GM23338 (cell line): ENCODE measurements around the gene UNC93B1. TPM values are rescaled to one million over a fixed set of nuclear protein-coding genes. Genes with fewer than 3 reads are reported as not detected.

ENCODE experiments used
- ATAC-seq: fragments of 200-7000 bp; cut with Tn5 transposase; 3 replicates; pipeline ENCODE4 v1.9.1; 2020
- DNase-seq: peaks from one replicate; pipeline ENCODE4 v3.0.0-alpha.2; 2015; ENCODE audit warnings: low spot score
- H2AFZ ChIP-seq: fragments of 200-600 bp; sonication (generic); 2 replicates; pipeline ENCODE4 v1.8.0; 2016; ENCODE audit warnings: antibody characterized with exemption, mild to moderate bottlenecking, moderate library complexity
- H3F3A ChIP-seq: fragments of 200-600 bp; sonication (generic); replicated peaks from 2 replicates; pipeline ENCODE4 v1.8.0; 2017; ENCODE audit warnings: antibody characterized with exemption, mixed run types, low read depth
- H3K27ac ChIP-seq: fragments of 200-600 bp; sonication (generic); 2 replicates; pipeline ENCODE4 v1.6.1; 2016; ENCODE audit warnings: low read depth
- H3K27me3 ChIP-seq: fragments of 200-600 bp; sonication (generic); 2 replicates; pipeline ENCODE4 v1.8.0; 2016; ENCODE audit warnings: mild to moderate bottlenecking, mixed run types, moderate library complexity; ENCODE audit not compliant: insufficient read depth
- H3K36me3 ChIP-seq: fragments of 200-600 bp; sonication (generic); 2 replicates; pipeline ENCODE4 v1.8.0; 2016; ENCODE audit warnings: mild to moderate bottlenecking; ENCODE audit not compliant: insufficient read depth
- H3K4me1 ChIP-seq: fragments of 200-600 bp; sonication (generic); 2 replicates; pipeline ENCODE4 v1.8.0; 2016; ENCODE audit warnings: mild to moderate bottlenecking, moderate library complexity; ENCODE audit not compliant: insufficient read depth
- H3K4me2 ChIP-seq: fragments of 200-600 bp; sonication (generic); 2 replicates; pipeline ENCODE4 v1.7.1; 2017; ENCODE audit warnings: mixed run types
- H3K4me3 ChIP-seq: fragments of 200-600 bp; sonication (generic); 2 replicates; pipeline ENCODE4 v1.6.1; 2016; ENCODE audit warnings: mixed run types
- H3K79me2 ChIP-seq: fragments of 200-600 bp; sonication (generic); replicated peaks from 2 replicates; pipeline ENCODE4 v1.8.0; 2017; ENCODE audit warnings: mild to moderate bottlenecking; ENCODE audit not compliant: insufficient read depth
- H3K9me2 ChIP-seq: fragments of 200-600 bp; sonication (generic); 2 replicates; pipeline ENCODE4 v1.8.0; 2017; ENCODE audit not compliant: insufficient read depth
- H4K20me1 ChIP-seq: fragments of 200-600 bp; sonication (generic); replicated peaks from 2 replicates; pipeline ENCODE4 v1.8.0; 2017; ENCODE audit warnings: mild to moderate bottlenecking; ENCODE audit not compliant: insufficient read depth
- H3K27ac Mint-ChIP-seq: 2 replicates; pipeline ENCODE4 v1.8.0; 2020; ENCODE audit warnings: inconsistent platforms, mild to moderate bottlenecking, moderate library complexity, mixed read lengths
- H3K27me3 Mint-ChIP-seq: 3 replicates; pipeline ENCODE4 v1.8.0; 2022; ENCODE audit warnings: low read depth, mild to moderate bottlenecking, moderate library complexity, mixed read lengths, inconsistent platforms; ENCODE audit not compliant: insufficient read depth, poor library complexity
- H3K36me3 Mint-ChIP-seq: 3 replicates; pipeline ENCODE4 v1.8.0; 2021; ENCODE audit warnings: low read depth, mild to moderate bottlenecking, inconsistent platforms, moderate library complexity, mixed read lengths
- H3K4me1 Mint-ChIP-seq: 3 replicates; pipeline ENCODE4 v1.8.0; 2020; ENCODE audit warnings: mild to moderate bottlenecking, inconsistent platforms, mixed read lengths
- H3K4me3 Mint-ChIP-seq: 3 replicates; pipeline ENCODE4 v1.8.0; 2021; ENCODE audit warnings: moderate library complexity, mild to moderate bottlenecking, inconsistent platforms, mixed read lengths
- H3K9me3 Mint-ChIP-seq: 3 replicates; pipeline ENCODE4 v1.8.0; 2020; ENCODE audit warnings: moderate library complexity, mild to moderate bottlenecking, inconsistent platforms, mixed read lengths
- EZH2 ChIP-seq: fragments of 200-600 bp; sonication (generic); IDR thresholded peaks from one replicate; pipeline ENCODE4 v1.8.0; 2017; ENCODE audit warnings: antibody characterized with exemption, mild to moderate bottlenecking, low read depth; ENCODE audit not compliant: unreplicated experiment
- EZH2phosphoT487 ChIP-seq: fragments of 200-600 bp; sonication (generic); IDR thresholded peaks from one replicate; pipeline ENCODE4 v1.8.1; 2018; ENCODE audit warnings: antibody characterized with exemption; ENCODE audit not compliant: unreplicated experiment
- NANOG ChIP-seq: IDR thresholded peaks from 2 replicates; pipeline ENCODE4 v1.6.1; 2016; ENCODE audit warnings: antibody characterized with exemption, borderline replicate concordance
- POLR2AphosphoS5 ChIP-seq: IDR thresholded peaks from 2 replicates; pipeline ENCODE4 v1.6.1; 2016; ENCODE audit warnings: antibody characterized with exemption, low read depth
- STAT1 ChIP-seq: IDR thresholded peaks from one replicate; pipeline ENCODE4 v1.6.1; 2016; ENCODE audit warnings: antibody characterized with exemption; ENCODE audit not compliant: unreplicated experiment
- ZNF114 ChIP-seq: fragments of 250-450 bp; sonication (Bioruptor Pico); IDR thresholded peaks from 2 replicates; pipeline ENCODE4 v1.5.0; 2020; ENCODE audit warnings: mild to moderate bottlenecking, moderate library complexity
- ZNF331 ChIP-seq: fragments of 250-450 bp; sonication (Bioruptor Pico); IDR thresholded peaks from 2 replicates; pipeline ENCODE4 v1.5.0; 2020; ENCODE audit warnings: low read depth, mild to moderate bottlenecking, moderate library complexity
- polyA plus RNA-seq: library from polyadenylated mRNA; unstranded; fragments of >200 nt; fragmentation: Nextera tagmentation; extraction: Ambion mirVana; gene quantifications from 2 replicates; pipeline ENCODE4 v1.2.1, GENCODE V29; 2016
- total RNA-seq: library from RNA; depleted of rRNA; stranded (reverse); fragments of >200 nt; shearing (Covaris generic); gene quantifications from 2 replicates; pipeline ENCODE4 v1.2.3, GENCODE V29; 2014
- TF ChIP-seq, protein P1 (sequence below): fragments of 250-450 bp; sonication (Bioruptor Pico); IDR thresholded peaks from 2 replicates; pipeline ENCODE4 v1.5.0; 2020; ENCODE audit warnings: mild to moderate bottlenecking, moderate library complexity

UNC93B1 gene
- total and polyA plus RNA-seq, 2 experiments from 2014 or later = 16.2 to 34.4 TPM

DNA sequence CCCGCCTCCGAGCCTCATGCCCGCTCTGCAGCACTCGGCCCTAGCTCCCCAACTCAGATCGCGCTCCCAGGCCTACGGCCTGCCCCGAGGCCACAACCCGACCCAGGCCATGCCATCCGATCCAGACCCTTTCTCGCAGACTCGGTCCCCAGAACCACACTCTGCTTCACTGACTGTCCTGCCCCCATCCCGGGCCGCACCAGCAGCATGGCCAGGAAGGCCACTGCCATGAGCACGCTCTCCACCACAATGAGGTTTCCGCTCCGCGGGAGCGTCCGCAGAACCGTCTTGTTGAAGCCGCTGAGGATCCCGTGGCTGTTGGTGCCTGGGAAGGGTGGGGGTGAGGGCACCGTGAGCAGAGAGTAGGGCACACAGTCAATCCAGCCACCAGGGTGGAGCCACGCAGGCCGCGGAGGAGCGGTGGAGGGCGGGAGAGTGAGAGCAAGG is 6.4 kb downstream of the UNC93B1 start:
- Histone ChIP-seq H3K4me3 (peak overlapping the region; percentile 73; the same call in 1 of the 2 replicates), H4K20me1 (no peaks in the 10 kb centered on the region), H3K27me3 (no peaks in the 10 kb centered on the region), H3K9me2 (no peaks in the 10 kb centered on the region), H3K4me2 (peak overlapping the region; percentile 76; the same call in 1 of the 2 replicates), H2AFZ (peak overlapping the region; percentile 98), H3K36me3 (no peaks in the 10 kb centered on the region), H3K27ac (no peak overlapping the region), H3K79me2 (no peaks in the 10 kb centered on the region), H3K4me1 (peaks cover 4% of the 10 kb centered on the region; the same call in 1 of the 2 replicates), H3F3A (peaks cover 4% of the 10 kb centered on the region; the same call in 1 of the 2 replicates)
- H3K9me3 Mint-ChIP-seq = no peaks in the 10 kb centered on the region
- DNase-seq = peak; percentile 33
- H3K4me3 Mint-ChIP-seq = peak overlapping the region; percentile 77; the same call in 2 of the 3 replicates
- H3K36me3 Mint-ChIP-seq = no peaks in the 10 kb centered on the region; the same call in 2 of the 3 replicates
- peaks cover 11% of the 10 kb centered on the region for H3K27me3 Mint-ChIP-seq
- H3K4me1 Mint-ChIP-seq = peaks cover 12% of the 10 kb centered on the region; the same call in 2 of the 3 replicates
- ATAC-seq = peak; percentile 31; the same call in 2 of the 3 replicates
- TF ChIP-seq EZH2phosphoT487 (no peak), EZH2 (no peak), ZNF331 (CRISPR knock-in tag) (no peak)
- no peak overlapping the region for H3K27ac Mint-ChIP-seq

DNA sequence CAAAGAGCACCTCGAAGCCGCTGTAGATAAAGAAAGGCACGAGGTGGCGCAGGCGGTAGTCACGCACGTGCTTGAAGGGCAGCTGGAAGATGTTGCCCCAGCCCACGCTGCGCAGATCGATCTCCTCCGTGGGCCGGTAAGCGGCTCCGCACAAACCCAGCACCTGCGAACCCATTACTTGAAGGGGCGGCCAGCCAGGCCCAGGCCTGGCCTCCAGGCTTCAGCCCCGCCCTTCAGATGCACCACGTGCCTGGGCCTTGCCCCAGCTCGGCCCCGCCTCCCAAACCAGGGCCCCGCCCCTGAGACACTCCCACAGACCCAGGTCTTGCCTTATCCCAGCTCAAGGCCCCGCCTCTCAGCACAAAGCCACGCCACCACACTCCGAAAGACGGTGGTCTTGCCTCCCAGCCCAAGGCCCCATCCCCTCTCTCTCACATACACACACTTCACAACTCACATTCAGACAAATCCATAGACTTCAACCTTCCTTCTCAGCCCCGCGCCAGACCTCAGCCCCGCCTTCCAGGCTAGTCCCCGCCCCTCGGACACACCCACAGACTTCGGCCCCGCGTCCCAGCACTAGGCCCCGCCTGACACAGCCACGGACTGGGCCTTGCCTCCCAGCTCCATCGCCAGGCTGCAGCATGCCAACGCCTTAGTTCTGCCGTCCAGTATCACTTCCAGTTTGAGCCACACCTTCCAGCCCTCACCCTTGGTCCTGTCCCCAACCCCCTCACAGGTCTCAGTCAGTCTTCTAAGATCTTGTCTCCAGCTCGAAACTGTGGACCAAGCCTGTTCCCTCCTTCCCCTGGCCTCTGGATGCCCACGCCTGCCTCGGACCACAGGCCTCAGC is 7.0 kb downstream of the UNC93B1 start:
- H4K20me1 ChIP-seq = no peaks in the 10 kb centered on the region
- no peaks in the 10 kb centered on the region for H3K9me2 ChIP-seq
- Mint-ChIP-seq H3K27me3 (peaks cover 14% of the 10 kb centered on the region), H3K4me1 (peaks cover 12% of the 10 kb centered on the region; the same call in 2 of the 3 replicates), H3K27ac (peak overlapping the region; percentile 79), H3K36me3 (no peaks in the 10 kb centered on the region), H3K4me3 (peak overlapping the region; percentile 77), H3K9me3 (no peaks in the 10 kb centered on the region)
- peaks cover 4% of the 10 kb centered on the region; the same call in 1 of the 2 replicates for H3K4me1 ChIP-seq
- H3K79me2 ChIP-seq = no peaks in the 10 kb centered on the region
- no peak overlapping the region for H3K27ac ChIP-seq
- H3K27me3 ChIP-seq = no peaks in the 10 kb centered on the region
- H3F3A ChIP-seq = no peaks in the 10 kb centered on the region; the same call in 1 of the 2 replicates
- DNase-seq (peak; percentile 95), ATAC-seq (peak; percentile 94)
- H3K36me3 ChIP-seq = no peaks in the 10 kb centered on the region
- peak; percentile 57 for TF ChIP-seq POLR2AphosphoS5
- no peak for TF ChIP-seq STAT1
- H3K4me2 ChIP-seq = peak overlapping the region; percentile 76
- H2AFZ ChIP-seq = peak overlapping the region; percentile 98
- peak overlapping the region; percentile 73 for H3K4me3 ChIP-seq

DNA sequence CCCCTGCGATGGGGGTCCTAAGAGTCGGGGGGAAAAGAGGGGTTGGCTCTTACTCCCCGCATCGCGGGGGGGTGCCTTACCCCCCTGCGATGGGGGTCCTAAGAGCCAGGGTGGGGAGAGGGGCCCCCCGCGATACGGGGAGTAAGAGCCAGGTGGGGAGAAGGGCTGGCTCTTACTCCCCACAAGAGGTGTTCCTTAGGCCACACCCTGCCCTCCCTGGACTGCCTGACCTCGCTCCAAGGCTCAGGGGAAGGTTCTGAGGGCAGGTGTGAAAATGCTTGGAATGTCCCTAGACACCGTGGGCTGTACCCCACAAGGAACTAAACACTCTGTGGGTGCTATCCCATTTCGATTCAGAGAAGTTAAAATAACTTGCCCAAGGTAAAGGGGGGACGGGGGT is 7.8 kb downstream of the UNC93B1 start:
- no peaks in the 10 kb centered on the region; the same call in 1 of the 2 replicates for H3F3A ChIP-seq
- no peaks in the 10 kb centered on the region for H3K79me2 ChIP-seq
- no peak overlapping the region for H3K4me2 ChIP-seq
- Mint-ChIP-seq H3K9me3 (no peaks in the 10 kb centered on the region), H3K4me3 (peak overlapping the region; percentile 77; the same call in 2 of the 3 replicates), H3K27me3 (peaks cover 16% of the 10 kb centered on the region), H3K36me3 (no peaks in the 10 kb centered on the region), H3K4me1 (peaks cover 12% of the 10 kb centered on the region; the same call in 2 of the 3 replicates), H3K27ac (no peak overlapping the region)
- H3K36me3 ChIP-seq = no peaks in the 10 kb centered on the region
- H3K9me2 ChIP-seq = no peaks in the 10 kb centered on the region
- no peaks in the 10 kb centered on the region for H3K27me3 ChIP-seq
- peak overlapping the region; percentile 73; the same call in 1 of the 2 replicates for H3K4me3 ChIP-seq
- H2AFZ ChIP-seq = no peak overlapping the region; the same call in 1 of the 2 replicates
- no peaks in the 10 kb centered on the region for H4K20me1 ChIP-seq
- ATAC-seq (no peak), DNase-seq (no peak)
- H3K4me1 ChIP-seq = peaks cover 4% of the 10 kb centered on the region; the same call in 1 of the 2 replicates
- no peak overlapping the region for H3K27ac ChIP-seq
- TF ChIP-seq, protein P1, sequence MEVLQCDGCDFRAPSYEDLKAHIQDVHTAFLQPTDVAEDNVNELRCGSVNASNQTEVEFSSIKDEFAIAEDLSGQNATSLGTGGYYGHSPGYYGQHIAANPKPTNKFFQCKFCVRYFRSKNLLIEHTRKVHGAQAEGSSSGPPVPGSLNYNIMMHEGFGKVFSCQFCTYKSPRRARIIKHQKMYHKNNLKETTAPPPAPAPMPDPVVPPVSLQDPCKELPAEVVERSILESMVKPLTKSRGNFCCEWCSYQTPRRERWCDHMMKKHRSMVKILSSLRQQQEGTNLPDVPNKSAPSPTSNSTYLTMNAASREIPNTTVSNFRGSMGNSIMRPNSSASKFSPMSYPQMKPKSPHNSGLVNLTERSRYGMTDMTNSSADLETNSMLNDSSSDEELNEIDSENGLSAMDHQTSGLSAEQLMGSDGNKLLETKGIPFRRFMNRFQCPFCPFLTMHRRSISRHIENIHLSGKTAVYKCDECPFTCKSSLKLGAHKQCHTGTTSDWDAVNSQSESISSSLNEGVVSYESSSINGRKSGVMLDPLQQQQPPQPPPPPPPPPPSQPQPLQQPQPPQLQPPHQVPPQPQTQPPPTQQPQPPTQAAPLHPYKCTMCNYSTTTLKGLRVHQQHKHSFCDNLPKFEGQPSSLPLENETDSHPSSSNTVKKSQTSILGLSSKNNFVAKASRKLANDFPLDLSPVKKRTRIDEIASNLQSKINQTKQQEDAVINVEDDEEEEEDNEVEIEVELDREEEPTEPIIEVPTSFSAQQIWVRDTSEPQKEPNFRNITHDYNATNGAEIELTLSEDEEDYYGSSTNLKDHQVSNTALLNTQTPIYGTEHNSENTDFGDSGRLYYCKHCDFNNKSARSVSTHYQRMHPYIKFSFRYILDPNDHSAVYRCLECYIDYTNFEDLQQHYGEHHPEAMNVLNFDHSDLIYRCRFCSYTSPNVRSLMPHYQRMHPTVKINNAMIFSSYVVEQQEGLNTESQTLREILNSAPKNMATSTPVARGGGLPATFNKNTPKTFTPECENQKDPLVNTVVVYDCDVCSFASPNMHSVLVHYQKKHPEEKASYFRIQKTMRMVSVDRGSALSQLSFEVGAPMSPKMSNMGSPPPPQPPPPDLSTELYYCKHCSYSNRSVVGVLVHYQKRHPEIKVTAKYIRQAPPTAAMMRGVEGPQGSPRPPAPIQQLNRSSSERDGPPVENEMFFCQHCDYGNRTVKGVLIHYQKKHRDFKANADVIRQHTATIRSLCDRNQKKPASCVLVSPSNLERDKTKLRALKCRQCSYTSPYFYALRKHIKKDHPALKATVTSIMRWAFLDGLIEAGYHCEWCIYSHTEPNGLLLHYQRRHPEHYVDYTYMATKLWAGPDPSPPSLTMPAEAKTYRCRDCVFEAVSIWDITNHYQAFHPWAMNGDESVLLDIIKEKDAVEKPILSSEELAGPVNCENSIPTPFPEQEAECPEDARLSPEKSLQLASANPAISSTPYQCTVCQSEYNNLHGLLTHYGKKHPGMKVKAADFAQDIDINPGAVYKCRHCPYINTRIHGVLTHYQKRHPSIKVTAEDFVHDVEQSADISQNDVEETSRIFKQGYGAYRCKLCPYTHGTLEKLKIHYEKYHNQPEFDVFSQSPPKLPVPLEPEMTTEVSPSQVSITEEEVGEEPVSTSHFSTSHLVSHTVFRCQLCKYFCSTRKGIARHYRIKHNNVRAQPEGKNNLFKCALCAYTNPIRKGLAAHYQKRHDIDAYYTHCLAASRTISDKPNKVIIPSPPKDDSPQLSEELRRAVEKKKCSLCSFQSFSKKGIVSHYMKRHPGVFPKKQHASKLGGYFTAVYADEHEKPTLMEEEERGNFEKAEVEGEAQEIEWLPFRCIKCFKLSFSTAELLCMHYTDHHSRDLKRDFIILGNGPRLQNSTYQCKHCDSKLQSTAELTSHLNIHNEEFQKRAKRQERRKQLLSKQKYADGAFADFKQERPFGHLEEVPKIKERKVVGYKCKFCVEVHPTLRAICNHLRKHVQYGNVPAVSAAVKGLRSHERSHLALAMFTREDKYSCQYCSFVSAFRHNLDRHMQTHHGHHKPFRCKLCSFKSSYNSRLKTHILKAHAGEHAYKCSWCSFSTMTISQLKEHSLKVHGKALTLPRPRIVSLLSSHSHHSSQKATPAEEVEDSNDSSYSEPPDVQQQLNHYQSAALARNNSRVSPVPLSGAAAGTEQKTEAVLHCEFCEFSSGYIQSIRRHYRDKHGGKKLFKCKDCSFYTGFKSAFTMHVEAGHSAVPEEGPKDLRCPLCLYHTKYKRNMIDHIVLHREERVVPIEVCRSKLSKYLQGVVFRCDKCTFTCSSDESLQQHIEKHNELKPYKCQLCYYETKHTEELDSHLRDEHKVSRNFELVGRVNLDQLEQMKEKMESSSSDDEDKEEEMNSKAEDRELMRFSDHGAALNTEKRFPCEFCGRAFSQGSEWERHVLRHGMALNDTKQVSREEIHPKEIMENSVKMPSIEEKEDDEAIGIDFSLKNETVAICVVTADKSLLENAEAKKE (CRISPR knock-in tag) = no peak
- TF ChIP-seq ZNF331 (CRISPR knock-in tag) (no peak), ZNF114 (CRISPR knock-in tag) (no peak), NANOG (no peak)
